ENCODE measurements around the gene PACRG. TPM values are rescaled to one million over a fixed set of nuclear protein-coding genes. Genes with fewer than 3 reads are reported as not detected.

PACRG gene
- total and polyA plus RNA-seq, 2 of the 8 experiments (the other 6 are each of a cell fraction or from before 2014, with no cell fraction given), result 0.44 to 0.54 TPM

DNA sequence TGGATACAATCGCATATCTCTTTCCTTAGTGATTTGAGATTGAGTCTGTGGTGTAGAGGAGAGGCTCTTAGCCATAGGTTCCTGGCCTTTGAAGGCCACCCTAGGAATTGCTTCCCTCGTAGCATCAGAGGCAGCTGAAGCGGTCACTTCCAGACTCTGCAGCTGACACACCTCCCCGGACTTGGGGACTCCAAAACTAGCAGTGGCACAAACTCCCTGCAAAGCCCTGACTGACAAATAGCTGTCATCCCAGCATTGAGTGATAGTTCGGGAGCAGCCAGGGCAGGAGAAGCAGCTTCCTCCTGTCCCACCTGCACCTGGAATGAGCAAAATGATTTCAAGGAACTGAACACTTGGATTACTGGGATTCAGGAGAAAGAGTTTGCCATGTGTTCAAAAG is 586.2 kb downstream of the PACRG start:
- ChIA-PET POLR2A (ENCODE audit: partially characterized antibody) (no interaction called here), CTCF (ENCODE audit: partially characterized antibody) (interaction anchor here (0.6 to 0.9 kb wide), 2 partner anchors 102 to 137 kb away, joined by 3 to 4 read pairs; no protein-coding TSS in a partner anchor)
- Histone ChIP-seq H3K4me2 (ENCODE audit: insufficient read depth in 1 of 2, low read depth in 2 of 2, low read length in 2 of 2) (no peak overlapping the region), H3K14ac (ENCODE audit: insufficient read length) (no peak overlapping the region), H3K23me2 (ENCODE audit: low read depth, low read length) (no peaks in the 10 kb centered on the region), H4K20me1 (replicated peaks in 1 of 2; ENCODE audit: control insufficient read depth in 1 of 2, insufficient read depth in 2 of 2, low read length in 2 of 2) (no peaks in the 10 kb centered on the region), H3K36me3 (ENCODE audit: control insufficient read depth in 2 of 4, insufficient read depth in 4 of 4, low read length in 3 of 4) (no peaks in the 10 kb centered on the region), H3K4ac (replicated peaks; ENCODE audit: insufficient read length, low read depth, low read length) (no peak overlapping the region), H3K9ac (replicated peaks in 1 of 4; ENCODE audit: extremely low read depth in 1 of 4, low read depth in 3 of 4, low read length in 3 of 4) (no peak overlapping the region), H4K5ac (ENCODE audit: insufficient read length, low read depth, low read length) (no peak overlapping the region), H4K8ac (ENCODE audit: extremely low read depth, insufficient read depth, low read length) (no peak overlapping the region), H3K79me2 (ENCODE audit: control insufficient read depth in 1 of 2, insufficient read depth in 2 of 2, low read length in 2 of 2) (no peaks in the 10 kb centered on the region), H2BK5ac (ENCODE audit: low read depth, low read length) (no peak overlapping the region), H3K79me1 (ENCODE audit: low read depth, low read length) (no peaks in the 10 kb centered on the region), H2BK20ac (ENCODE audit: low read length) (no peak overlapping the region), H3K9me3 (ENCODE audit: insufficient read depth in 2 of 2, low read depth in 1 of 2, low read length in 1 of 2) (no peaks in the 10 kb centered on the region), H3K56ac (replicated peaks; ENCODE audit: insufficient read length, low read depth, low read length) (no peak overlapping the region), H2BK15ac (ENCODE audit: low read length) (no peak overlapping the region), H3K4me1 (replicated peaks in 1 of 4; ENCODE audit: control insufficient read depth in 3 of 4, insufficient read depth in 4 of 4, low read length in 3 of 4) (no peaks in the 10 kb centered on the region), H3K27ac (ENCODE audit: low read depth, low read length) (no peak overlapping the region), H3K27me3 (replicated peaks in 1 of 4; ENCODE audit: control insufficient read depth in 3 of 4, extremely low read depth in 1 of 4, insufficient read depth in 3 of 4, low read length in 3 of 4) (no peaks in the 10 kb centered on the region), H3K4me3 (ENCODE audit: extremely low read depth in 1 of 4, insufficient read depth in 2 of 4, low read depth in 3 of 4, low read length in 4 of 4) (no peak overlapping the region), H4K91ac (replicated peaks; ENCODE audit: insufficient read length, low read length) (no peak overlapping the region), H2BK120ac (replicated peaks; ENCODE audit: low read depth, low read length) (no peak overlapping the region), H2BK12ac (ENCODE audit: low read depth, low read length) (no peak overlapping the region), H2AK5ac (ENCODE audit: low read depth, low read length) (no peak overlapping the region), H3K18ac (ENCODE audit: extremely low read depth, low read length) (no peak overlapping the region), H2AFZ (ENCODE audit: low read length) (no peak overlapping the region), H3K23ac (ENCODE audit: insufficient read length) (no peak overlapping the region)
- no peak for DNase-seq (ENCODE audit: low read depth in 1 of 2, low spot score in 2 of 2)
- WGBS, 2 experiments (ENCODE audit: extremely low coverage in 1 of 2, insufficient coverage in 1 of 2, insufficient read length in 1 of 2, insufficient replicate concordance in 2 of 2, low coverage in 1 of 2, low lambda C conversion rate in 2 of 2, missing lambda C conversion rate in 1 of 2), result 98% methylated on average over 5 of the region's 5 CpGs; no CpG with 5 or more reads in 1 of the 2 experiments
- no peak for FAIRE-seq
- TF ChIP-seq EP300 (IDR thresholded peaks at IDR 0.05; ENCODE audit: borderline replicate concordance in 1 of 2, low read depth in 2 of 2, low read length in 2 of 2) (no peak), SIN3A (conservative IDR thresholded peaks at IDR 0.05 in 1 of 2, IDR thresholded peaks at IDR 0.05 in 1 of 2; ENCODE audit: low read depth in 1 of 2, low read length in 2 of 2) (no peak), JUN (IDR thresholded peaks at IDR 0.05; ENCODE audit: low read depth, low read length) (no peak), SIRT6 (IDR thresholded peaks at IDR 0.05; ENCODE audit: low read length) (no peak), FOSL1 (IDR thresholded peaks at IDR 0.05; ENCODE audit: insufficient read depth, low read depth, low read length) (no peak), EZH2 (IDR thresholded peaks at IDR 0.05; ENCODE audit: low read depth, low read length, severe bottlenecking) (no peak), HDAC2 (IDR thresholded peaks at IDR 0.05; ENCODE audit: borderline replicate concordance in 1 of 2, low read depth in 2 of 2, low read length in 2 of 2) (no peak), TAF1 (IDR thresholded peaks at IDR 0.05; ENCODE audit: low read depth, low read length) (no peak), TBP (IDR thresholded peaks at IDR 0.05; ENCODE audit: low read depth, low read length) (no peak), MAFK (IDR thresholded peaks at IDR 0.05; ENCODE audit: low read depth, low read length) (no peak)
- TF ChIP-seq, protein P1, sequence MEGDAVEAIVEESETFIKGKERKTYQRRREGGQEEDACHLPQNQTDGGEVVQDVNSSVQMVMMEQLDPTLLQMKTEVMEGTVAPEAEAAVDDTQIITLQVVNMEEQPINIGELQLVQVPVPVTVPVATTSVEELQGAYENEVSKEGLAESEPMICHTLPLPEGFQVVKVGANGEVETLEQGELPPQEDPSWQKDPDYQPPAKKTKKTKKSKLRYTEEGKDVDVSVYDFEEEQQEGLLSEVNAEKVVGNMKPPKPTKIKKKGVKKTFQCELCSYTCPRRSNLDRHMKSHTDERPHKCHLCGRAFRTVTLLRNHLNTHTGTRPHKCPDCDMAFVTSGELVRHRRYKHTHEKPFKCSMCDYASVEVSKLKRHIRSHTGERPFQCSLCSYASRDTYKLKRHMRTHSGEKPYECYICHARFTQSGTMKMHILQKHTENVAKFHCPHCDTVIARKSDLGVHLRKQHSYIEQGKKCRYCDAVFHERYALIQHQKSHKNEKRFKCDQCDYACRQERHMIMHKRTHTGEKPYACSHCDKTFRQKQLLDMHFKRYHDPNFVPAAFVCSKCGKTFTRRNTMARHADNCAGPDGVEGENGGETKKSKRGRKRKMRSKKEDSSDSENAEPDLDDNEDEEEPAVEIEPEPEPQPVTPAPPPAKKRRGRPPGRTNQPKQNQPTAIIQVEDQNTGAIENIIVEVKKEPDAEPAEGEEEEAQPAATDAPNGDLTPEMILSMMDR (IDR thresholded peaks at IDR 0.05; ENCODE audit: control extremely low read depth in 1 of 3, insufficient read depth in 1 of 3, low read depth in 1 of 3, low read length in 3 of 3), result no peak
